HCT116 (cell line): ENCODE measurements around the gene CFAP119. TPM values are rescaled to one million over a fixed set of nuclear protein-coding genes. Genes with fewer than 3 reads are reported as not detected.

Experiments
- ATAC-seq: fragments of 200-7000 bp; cut with Tn5 transposase; 2 replicates; pipeline ENCODE4 v1.9.1; 2020; ENCODE audit warnings: mild to moderate bottlenecking, moderate library complexity
- BruUV-seq: library from RNA; stranded (reverse); fragments of 400-500 nt; replicated peaks from 2 replicates; lab custom pipeline; 2021; lab: Mats Ljungman, UMichigan
- CTCF ChIA-PET: fragments of 300-600 bp; sonication (Branson Sonifier 250); formaldehyde crosslinking; loops from one replicate; lab custom pipeline; 2021; ENCODE audit warnings: antibody characterized with exemption; lab: Charles Lee
- POLR2A ChIA-PET: fragments of 300-600, 350-600 bp; sonication (Branson Sonifier 250); formaldehyde crosslinking; loops from one replicate; lab custom pipeline; 2021; ENCODE audit warnings: antibody characterized with exemption; lab: Charles Lee
- RAD21 ChIA-PET, 2 experiments: fragments of 300-600 bp; sonication (Branson Sonifier 250); formaldehyde crosslinking; loops; one replicate each; lab custom pipeline; 2023; ENCODE audit warnings: low total read pairs in 2 of 2; ENCODE audit not compliant: uncharacterized antibody in 2 of 2, unreplicated experiment in 2 of 2, low non-redundant PET in 1 of 2; lab: Charles Lee
- DNase-seq: peaks from one replicate; pipeline ENCODE4 v3.0.0-alpha.2; 2010; ENCODE audit warnings: low read depth, low spot score
- H2AFZ ChIP-seq: fragments of 200-600 bp; shearing (Covaris generic), sonication (generic); 2 replicates; pipeline ENCODE4 v1.6.1; 2017; ENCODE audit warnings: low read depth, mixed run types, mixed read lengths, antibody characterized with exemption, low read length; ENCODE audit not compliant: poor library complexity, severe bottlenecking
- H3K27ac ChIP-seq: 2 replicates; pipeline ENCODE4 v1.5.1; 2012; ENCODE audit warnings: low read depth, low read length
- H3K27me3 ChIP-seq: fragments of 200-600 bp; sonication (generic); 2 replicates; pipeline ENCODE4 v1.6.1; 2016; ENCODE audit warnings: mixed run types, low read length, mixed read lengths; ENCODE audit not compliant: insufficient read depth
- H3K36me3 ChIP-seq, 2 experiments: fragments of 200-500 bp in 1 of 2; fragments of 200-600 bp in 1 of 2; sonication (Bioruptor generic) in 1 of 2; sonication (generic) in 1 of 2; 2 replicates each; pipeline versions ENCODE4 v1.5.1 to v1.6.1; 2014 to 2016; ENCODE audit warnings: low read length in 2 of 2, inconsistent platforms in 1 of 2, mixed read lengths in 1 of 2, mixed run types in 1 of 2; ENCODE audit not compliant: insufficient read depth in 2 of 2, control insufficient read depth in 1 of 2
- H3K4me1 ChIP-seq, 2 experiments: fragments of 200-600 bp in 1 of 2; sonication (generic) in 1 of 2; 2 replicates each; pipeline versions ENCODE4 v1.5.1 to v1.6.1; 2012 to 2017; ENCODE audit warnings: low read length in 2 of 2, inconsistent platforms in 1 of 2, mild to moderate bottlenecking in 1 of 2, mixed read lengths in 1 of 2, mixed run types in 1 of 2, moderate library complexity in 1 of 2; ENCODE audit not compliant: insufficient read depth in 2 of 2, control insufficient read depth in 1 of 2
- H3K4me2 ChIP-seq: fragments of 200-600 bp; sonication (generic); 2 replicates; pipeline ENCODE4 v1.6.1; 2017; ENCODE audit warnings: mixed run types, low read length, mixed read lengths
- H3K4me3 ChIP-seq, 2 experiments: fragments of 200-600 bp in 1 of 2; sonication (generic) in 1 of 2; replicated peaks in 1 of 2; 2 replicates each; pipeline ENCODE4 v1.5.1; 2011 to 2016; ENCODE audit warnings: low read length in 2 of 2, control low read depth in 1 of 2, low read depth in 1 of 2, mild to moderate bottlenecking in 1 of 2, mixed read lengths in 1 of 2, mixed run types in 1 of 2
- H3K79me2 ChIP-seq: fragments of 200-600 bp; sonication (generic); 2 replicates; pipeline ENCODE4 v1.6.1; 2017; ENCODE audit warnings: mild to moderate bottlenecking, mixed run types, low read length, moderate library complexity, mixed read lengths; ENCODE audit not compliant: insufficient read depth
- H3K9ac ChIP-seq: fragments of 200-600 bp; sonication (generic); 2 replicates; pipeline ENCODE4 v1.6.1; 2016; ENCODE audit warnings: low read length, mixed read lengths
- H3K9me2 ChIP-seq: fragments of 200-600 bp; sonication (generic), shearing (Covaris generic); 2 replicates; pipeline ENCODE4 v1.6.1; 2017; ENCODE audit warnings: mixed run types, mild to moderate bottlenecking, moderate library complexity; ENCODE audit not compliant: insufficient read depth
- H3K9me3 ChIP-seq, 2 experiments: fragments of 200-500 bp in 1 of 2; fragments of 200-600 bp in 1 of 2; sonication (Bioruptor generic) in 1 of 2; sonication (generic) in 1 of 2; 2 replicates each; pipeline ENCODE4 v1.6.1; 2014 to 2017; ENCODE audit warnings: low read length in 2 of 2, mixed read lengths in 2 of 2, inconsistent platforms in 1 of 2, low read depth in 1 of 2, mild to moderate bottlenecking in 1 of 2, mixed run types in 1 of 2, moderate library complexity in 1 of 2; ENCODE audit not compliant: control insufficient read depth in 1 of 2, insufficient read depth in 1 of 2
- H4K20me1 ChIP-seq: fragments of 200-600 bp; sonication (generic), shearing (Covaris generic); 2 replicates; pipeline ENCODE4 v1.6.1; 2017; ENCODE audit warnings: mixed run types, mild to moderate bottlenecking, moderate library complexity; ENCODE audit not compliant: insufficient read depth
- CEBPB ChIP-seq: IDR thresholded peaks from 2 replicates; pipeline ENCODE4 v1.6.1; 2012; ENCODE audit warnings: low read depth
- ELF1 ChIP-seq: IDR thresholded peaks from 2 replicates; pipeline ENCODE4 v1.6.1; 2012; ENCODE audit warnings: low read depth, borderline replicate concordance
- FOSL1 ChIP-seq: IDR thresholded peaks from 2 replicates; pipeline ENCODE4 v1.6.1; 2012; ENCODE audit warnings: low read depth
- JUND ChIP-seq: IDR thresholded peaks from 2 replicates; pipeline ENCODE4 v1.6.1; 2012
- POLR2AphosphoS5 ChIP-seq: IDR thresholded peaks from 2 replicates; pipeline ENCODE4 v1.6.1; 2011; ENCODE audit warnings: mild to moderate bottlenecking, low read depth, low read length, moderate library complexity
- RAD21 ChIP-seq: IDR thresholded peaks from 2 replicates; pipeline ENCODE4 v1.6.1; 2012; ENCODE audit warnings: low read depth, mild to moderate bottlenecking
- SIN3A ChIP-seq: IDR thresholded peaks from 2 replicates; pipeline ENCODE4 v1.6.1; 2012; ENCODE audit warnings: low read depth
- SRF ChIP-seq: IDR thresholded peaks from 2 replicates; pipeline ENCODE4 v1.6.1; 2012; ENCODE audit warnings: low read depth
- ZFX ChIP-seq: fragments of 450-650 bp; IDR thresholded peaks from 2 replicates; pipeline ENCODE4 v1.6.1; 2017
- intact Hi-C: fragments of 100-400 bp; cut with micrococcal nuclease; formaldehyde crosslinking; loops from 2 replicates; pipeline ENCODE4 v1.10.0; 2022
- total RNA-seq: library from RNA; stranded (reverse); gene quantifications from one replicate; pipeline ENCODE4 v1.2.1, GENCODE V29; 2021; ENCODE audit not compliant: unreplicated experiment
- TF ChIP-seq, protein P1 (sequence below): IDR thresholded peaks from 2 replicates; pipeline ENCODE4 v1.6.1; 2012
- TF ChIP-seq, protein P2 (sequence below), 3 experiments: fragments of 200-600 bp in 1 of 3; sonication (generic) in 1 of 3; IDR thresholded peaks in 2 of 3; conservative IDR thresholded peaks in 1 of 3; 2 replicates each; pipeline ENCODE4 v1.5.1; 2012 to 2017; ENCODE audit warnings: low read depth in 2 of 3, low read length in 2 of 3, antibody characterized with exemption in 1 of 3, borderline replicate concordance in 1 of 3, control low read depth in 1 of 3, mild to moderate bottlenecking in 1 of 3, mixed read lengths in 1 of 3, mixed run types in 1 of 3, moderate library complexity in 1 of 3; ENCODE audit not compliant: insufficient read depth in 1 of 3

CFAP119 gene
- total RNA-seq, 1 experiment from 2014 or later: 12.6 TPM

DNA sequence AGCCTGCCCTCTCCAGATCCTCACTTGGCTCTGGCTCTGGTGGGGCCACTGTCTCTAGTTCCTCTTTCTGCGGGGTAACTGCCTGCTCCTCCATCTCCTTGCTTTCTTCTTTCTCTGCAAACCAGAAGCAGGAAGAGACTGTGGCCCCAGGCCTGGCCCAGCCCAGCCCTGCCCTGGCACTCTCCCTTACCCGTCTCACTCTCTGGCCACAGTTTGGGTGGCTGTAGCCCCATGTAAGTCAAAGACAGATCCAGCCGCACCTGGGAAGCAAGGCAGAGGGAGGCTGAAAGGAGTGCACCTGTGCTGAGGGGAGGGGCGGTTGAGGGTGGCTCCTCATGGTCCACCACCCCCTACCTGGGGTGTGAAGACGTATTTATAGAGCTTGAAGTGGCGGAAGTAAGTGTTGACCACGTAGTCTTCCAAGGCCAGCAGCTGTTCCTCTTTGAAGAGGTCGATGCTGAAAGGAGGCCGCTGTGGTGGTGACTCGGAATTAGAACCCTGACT lies 2.8 kb downstream of the CFAP119 start:
- Histone ChIP-seq H2AFZ (no peak overlapping the region), H3K79me2 (peaks cover 22% of the 10 kb centered on the region), H3K4me3 (no peak overlapping the region), H3K36me3 (peaks cover 5 to 8% of the 10 kb centered on the region in 2 experiments; a peak in 3 of 4 replicates), H4K20me1 (no peaks in the 10 kb centered on the region), H3K4me1 (peaks cover 14 to 24% of the 10 kb centered on the region in 2 experiments; a peak in 3 of 4 replicates), H3K27me3 (no peaks in the 10 kb centered on the region), H3K9me2 (no peaks in the 10 kb centered on the region), H3K9me3 (no peaks in the 10 kb centered on the region), H3K9ac (no peak overlapping the region), H3K27ac (no peak overlapping the region), H3K4me2 (no peak overlapping the region)
- CTCF ChIA-PET: no interaction called here
- RAD21 ChIA-PET: no interaction called here
- POLR2A ChIA-PET: interaction anchor here (1.2 kb wide), 1 partner anchor 11 kb away, joined by 7 read pairs; the partner anchor contains the start of gene PHKG2
- TF ChIP-seq RAD21 (no peak), CEBPB (no peak), JUND (no peak), ELF1 (no peak), SRF (no peak), FOSL1 (no peak)
- intact Hi-C loops: no loop called here
- no TSS peak for BruUV-seq
- DNase-seq: no peak
- no peak for ATAC-seq

DNA sequence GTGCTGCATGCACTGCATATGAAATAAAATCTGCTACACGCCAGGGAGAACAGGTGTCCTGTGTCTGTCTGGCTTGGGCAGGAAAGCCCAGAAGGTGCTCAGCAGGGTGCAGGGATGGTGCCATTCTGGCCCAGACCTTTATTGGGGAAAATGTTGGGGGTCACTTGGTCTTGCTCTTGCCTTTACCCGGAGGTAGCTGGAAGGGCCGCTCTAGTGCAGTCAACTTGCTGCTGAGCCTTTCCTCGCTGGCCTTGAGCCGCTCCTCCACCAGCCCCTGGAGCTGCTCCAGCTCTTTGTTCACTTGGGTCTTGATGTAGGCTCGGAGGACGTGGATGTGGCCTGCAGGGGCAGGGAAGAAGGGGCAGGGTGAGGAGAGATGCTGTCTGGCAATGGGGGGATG lies 4.5 kb downstream of the CFAP119 start:
- no peak for ATAC-seq
- Histone ChIP-seq H4K20me1 (no peaks in the 10 kb centered on the region), H3K4me1 (peaks cover 8 to 12% of the 10 kb centered on the region in 2 experiments; a peak in 3 of 4 replicates), H3K4me3 (no peak overlapping the region), H3K9ac (no peak overlapping the region), H3K36me3 (peaks cover 5 to 10% of the 10 kb centered on the region in 2 experiments; a peak in 3 of 4 replicates), H3K4me2 (no peak overlapping the region), H3K9me3 (no peaks in the 10 kb centered on the region), H2AFZ (no peak overlapping the region), H3K79me2 (peaks cover 5% of the 10 kb centered on the region; the same call in 1 of the 2 replicates), H3K9me2 (no peaks in the 10 kb centered on the region), H3K27ac (no peak overlapping the region), H3K27me3 (no peaks in the 10 kb centered on the region)
- TF ChIP-seq RAD21 (no peak), ZFX (no peak), SIN3A (no peak), CEBPB (no peak), FOSL1 (no peak), POLR2AphosphoS5 (no peak)
- TF ChIP-seq, protein P1, sequence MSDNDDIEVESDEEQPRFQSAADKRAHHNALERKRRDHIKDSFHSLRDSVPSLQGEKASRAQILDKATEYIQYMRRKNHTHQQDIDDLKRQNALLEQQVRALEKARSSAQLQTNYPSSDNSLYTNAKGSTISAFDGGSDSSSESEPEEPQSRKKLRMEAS: no peak
- TF ChIP-seq, protein P2, sequence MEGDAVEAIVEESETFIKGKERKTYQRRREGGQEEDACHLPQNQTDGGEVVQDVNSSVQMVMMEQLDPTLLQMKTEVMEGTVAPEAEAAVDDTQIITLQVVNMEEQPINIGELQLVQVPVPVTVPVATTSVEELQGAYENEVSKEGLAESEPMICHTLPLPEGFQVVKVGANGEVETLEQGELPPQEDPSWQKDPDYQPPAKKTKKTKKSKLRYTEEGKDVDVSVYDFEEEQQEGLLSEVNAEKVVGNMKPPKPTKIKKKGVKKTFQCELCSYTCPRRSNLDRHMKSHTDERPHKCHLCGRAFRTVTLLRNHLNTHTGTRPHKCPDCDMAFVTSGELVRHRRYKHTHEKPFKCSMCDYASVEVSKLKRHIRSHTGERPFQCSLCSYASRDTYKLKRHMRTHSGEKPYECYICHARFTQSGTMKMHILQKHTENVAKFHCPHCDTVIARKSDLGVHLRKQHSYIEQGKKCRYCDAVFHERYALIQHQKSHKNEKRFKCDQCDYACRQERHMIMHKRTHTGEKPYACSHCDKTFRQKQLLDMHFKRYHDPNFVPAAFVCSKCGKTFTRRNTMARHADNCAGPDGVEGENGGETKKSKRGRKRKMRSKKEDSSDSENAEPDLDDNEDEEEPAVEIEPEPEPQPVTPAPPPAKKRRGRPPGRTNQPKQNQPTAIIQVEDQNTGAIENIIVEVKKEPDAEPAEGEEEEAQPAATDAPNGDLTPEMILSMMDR (IDR thresholded peaks at IDR 0.05 in 2 of 3, conservative IDR thresholded peaks at IDR 0.05 in 1 of 3; ENCODE audit: borderline replicate concordance in 1 of 3, insufficient read depth in 1 of 3, low read depth in 2 of 3, low read length in 2 of 3): no peak
- RAD21 ChIA-PET: no interaction called here
- BruUV-seq: no TSS peak
- DNase-seq: no peak
- intact Hi-C loops: no loop called here
- CTCF ChIA-PET: no interaction called here
- POLR2A ChIA-PET: no interaction called here
